Occipital lobe (tissue), 2 donors: ENCODE measurements around the gene ESYT1. TPM values are rescaled to one million over a fixed set of nuclear protein-coding genes. Genes with fewer than 3 reads are reported as not detected.

ENCODE experiments used
- DNase-seq: peaks from one replicate; lab custom pipeline; 2025; lab: John Stamatoyannopoulos, UW
- total RNA-seq: library from RNA; depleted of rRNA; stranded (reverse); fragments of >200 nt; gene quantifications from one replicate; pipeline ENCODE4 v1.2.3, GENCODE V29; 2014

The ESYT1 gene, protein sequence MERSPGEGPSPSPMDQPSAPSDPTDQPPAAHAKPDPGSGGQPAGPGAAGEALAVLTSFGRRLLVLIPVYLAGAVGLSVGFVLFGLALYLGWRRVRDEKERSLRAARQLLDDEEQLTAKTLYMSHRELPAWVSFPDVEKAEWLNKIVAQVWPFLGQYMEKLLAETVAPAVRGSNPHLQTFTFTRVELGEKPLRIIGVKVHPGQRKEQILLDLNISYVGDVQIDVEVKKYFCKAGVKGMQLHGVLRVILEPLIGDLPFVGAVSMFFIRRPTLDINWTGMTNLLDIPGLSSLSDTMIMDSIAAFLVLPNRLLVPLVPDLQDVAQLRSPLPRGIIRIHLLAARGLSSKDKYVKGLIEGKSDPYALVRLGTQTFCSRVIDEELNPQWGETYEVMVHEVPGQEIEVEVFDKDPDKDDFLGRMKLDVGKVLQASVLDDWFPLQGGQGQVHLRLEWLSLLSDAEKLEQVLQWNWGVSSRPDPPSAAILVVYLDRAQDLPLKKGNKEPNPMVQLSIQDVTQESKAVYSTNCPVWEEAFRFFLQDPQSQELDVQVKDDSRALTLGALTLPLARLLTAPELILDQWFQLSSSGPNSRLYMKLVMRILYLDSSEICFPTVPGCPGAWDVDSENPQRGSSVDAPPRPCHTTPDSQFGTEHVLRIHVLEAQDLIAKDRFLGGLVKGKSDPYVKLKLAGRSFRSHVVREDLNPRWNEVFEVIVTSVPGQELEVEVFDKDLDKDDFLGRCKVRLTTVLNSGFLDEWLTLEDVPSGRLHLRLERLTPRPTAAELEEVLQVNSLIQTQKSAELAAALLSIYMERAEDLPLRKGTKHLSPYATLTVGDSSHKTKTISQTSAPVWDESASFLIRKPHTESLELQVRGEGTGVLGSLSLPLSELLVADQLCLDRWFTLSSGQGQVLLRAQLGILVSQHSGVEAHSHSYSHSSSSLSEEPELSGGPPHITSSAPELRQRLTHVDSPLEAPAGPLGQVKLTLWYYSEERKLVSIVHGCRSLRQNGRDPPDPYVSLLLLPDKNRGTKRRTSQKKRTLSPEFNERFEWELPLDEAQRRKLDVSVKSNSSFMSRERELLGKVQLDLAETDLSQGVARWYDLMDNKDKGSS
- 21.8 TPM for total RNA-seq

DNA sequence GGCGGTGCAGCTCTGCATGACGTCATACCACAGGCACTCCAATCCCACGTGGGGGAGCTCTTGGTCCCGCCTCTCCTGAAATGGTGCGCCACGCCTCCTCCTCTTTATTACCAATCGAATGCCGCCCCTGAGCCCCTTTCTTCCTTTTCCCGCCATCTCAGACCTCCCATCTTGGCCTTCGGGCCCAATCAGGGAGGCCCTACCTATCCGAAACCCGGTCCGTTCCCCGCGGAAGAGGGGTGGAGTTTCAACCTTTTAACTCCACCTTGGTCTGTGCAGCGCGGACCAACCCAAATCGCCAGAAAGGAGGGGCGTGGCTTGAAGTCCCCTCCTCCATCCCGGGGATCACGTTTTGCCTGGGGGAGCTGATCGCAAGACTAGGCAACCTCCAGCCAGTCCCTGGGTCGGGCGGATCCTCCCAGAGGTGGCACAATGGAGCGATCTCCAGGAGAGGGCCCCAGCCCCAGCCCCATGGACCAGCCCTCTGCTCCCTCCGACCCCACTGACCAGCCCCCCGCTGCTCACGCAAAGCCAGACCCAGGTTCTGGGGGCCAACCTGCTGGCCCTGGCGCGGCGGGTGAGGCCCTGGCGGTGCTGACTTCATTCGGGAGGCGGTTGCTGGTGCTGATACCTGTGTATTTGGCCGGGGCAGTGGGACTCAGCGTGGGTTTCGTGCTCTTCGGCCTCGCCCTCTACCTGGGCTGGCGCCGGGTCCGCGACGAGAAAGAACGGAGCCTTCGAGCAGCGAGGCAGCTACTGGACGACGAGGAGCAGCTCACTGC, at the start of gene ESYT1:
TSS of gene ESYT1 (plus strand) at position 380 of the 782 bp plus-strand sequence. CDS start at position 433, 53 bp downstream.
- peak; percentile 99 for DNase-seq

DNA sequence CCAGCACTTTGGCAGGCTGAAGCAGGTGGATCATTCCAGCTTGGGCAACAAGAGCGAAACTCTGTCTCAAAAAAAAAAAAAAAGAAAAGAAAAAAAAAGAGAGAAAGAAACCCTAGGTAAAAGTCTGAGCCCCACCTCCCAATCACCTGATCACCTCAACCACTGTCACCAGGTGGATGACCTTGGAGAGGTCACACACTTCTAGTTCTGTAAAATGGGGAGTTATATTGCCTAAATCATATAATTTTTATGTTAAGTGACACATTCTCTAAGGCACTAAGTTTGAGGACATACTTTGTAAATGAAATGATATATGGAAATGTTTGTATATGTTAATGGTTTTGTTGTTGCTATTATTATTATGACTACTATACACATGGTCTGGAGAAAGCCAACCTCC, 49.6 kb upstream of the ESYT1 start:
- no peak for DNase-seq

DNA sequence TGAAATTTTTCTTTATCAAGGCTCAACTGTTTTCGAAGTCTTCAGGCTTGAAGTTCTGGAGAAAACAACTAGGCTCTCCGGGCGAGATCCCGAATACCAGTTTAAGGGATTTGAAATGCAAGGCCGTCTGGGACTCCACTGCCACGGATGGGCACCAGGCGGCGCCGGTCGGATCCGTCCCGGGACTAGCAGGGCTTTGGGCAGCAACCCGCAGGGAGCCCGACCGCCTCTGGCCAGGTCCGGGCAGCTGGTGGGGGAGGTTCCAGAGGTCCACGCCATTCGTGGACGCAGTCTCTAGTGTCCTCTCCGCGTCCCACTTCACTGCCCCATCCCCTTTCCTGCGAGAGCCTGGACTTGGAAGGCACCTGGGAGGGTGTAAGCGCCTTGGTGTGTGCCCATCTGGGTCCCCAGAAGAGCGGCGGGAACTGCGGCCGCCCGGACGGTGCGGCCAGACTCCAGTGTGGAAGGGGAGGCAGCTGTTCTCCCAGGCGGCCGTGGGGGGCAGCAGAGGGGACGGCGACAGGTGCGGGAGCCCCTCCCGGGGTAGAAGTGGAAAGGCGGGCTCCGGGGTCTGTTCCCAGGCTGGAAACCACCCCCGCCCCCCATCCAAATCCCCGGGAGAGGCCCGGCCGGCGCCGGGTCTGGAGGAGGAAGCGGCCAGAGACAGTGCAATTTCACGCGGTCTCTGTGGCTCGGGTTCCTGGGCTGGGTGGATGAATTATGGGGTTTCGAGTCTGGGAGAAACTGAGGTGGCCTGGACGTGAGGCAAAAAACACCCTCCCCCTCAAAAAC, 48.9 kb upstream of the ESYT1 start:
- peak; percentile 74 for DNase-seq

DNA sequence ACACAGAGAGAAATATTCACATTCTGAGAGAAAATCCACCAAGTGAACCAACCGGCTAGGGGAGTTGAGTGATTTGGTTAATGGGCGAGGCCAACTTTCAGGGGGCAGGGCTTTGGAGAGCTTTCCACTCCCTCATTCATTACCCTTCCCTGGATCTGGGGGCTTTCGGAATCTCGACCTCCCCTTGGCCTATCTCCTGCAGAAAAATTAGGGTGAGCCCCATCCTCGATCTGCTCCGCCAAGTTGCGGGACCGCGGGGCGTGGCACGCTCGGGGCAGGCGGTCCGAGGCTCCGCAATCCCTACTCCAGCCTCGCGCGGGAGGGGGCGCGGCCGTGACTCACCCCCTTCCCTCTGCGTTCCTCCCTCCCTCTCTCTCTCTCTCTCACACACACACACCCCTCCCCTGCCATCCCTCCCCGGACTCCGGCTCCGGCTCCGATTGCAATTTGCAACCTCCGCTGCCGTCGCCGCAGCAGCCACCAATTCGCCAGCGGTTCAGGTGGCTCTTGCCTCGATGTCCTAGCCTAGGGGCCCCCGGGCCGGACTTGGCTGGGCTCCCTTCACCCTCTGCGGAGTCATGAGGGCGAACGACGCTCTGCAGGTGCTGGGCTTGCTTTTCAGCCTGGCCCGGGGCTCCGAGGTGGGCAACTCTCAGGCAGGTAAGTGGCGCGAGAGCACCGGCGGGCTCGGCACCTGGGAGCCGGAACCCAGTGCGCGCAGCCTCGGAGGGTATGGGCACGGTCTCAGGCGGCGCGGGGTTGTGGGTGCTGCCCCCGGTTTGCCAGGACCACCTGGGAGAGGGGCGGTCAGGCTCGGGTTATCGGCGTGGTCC, 48.1 kb upstream of the ESYT1 start, which contains the start of gene ERBB3:
TSS of gene ERBB3 (plus strand) at position 443 of the 833 bp plus-strand sequence. CDS start at position 579, 136 bp downstream.
- DNase-seq, result peak; percentile 61

DNA sequence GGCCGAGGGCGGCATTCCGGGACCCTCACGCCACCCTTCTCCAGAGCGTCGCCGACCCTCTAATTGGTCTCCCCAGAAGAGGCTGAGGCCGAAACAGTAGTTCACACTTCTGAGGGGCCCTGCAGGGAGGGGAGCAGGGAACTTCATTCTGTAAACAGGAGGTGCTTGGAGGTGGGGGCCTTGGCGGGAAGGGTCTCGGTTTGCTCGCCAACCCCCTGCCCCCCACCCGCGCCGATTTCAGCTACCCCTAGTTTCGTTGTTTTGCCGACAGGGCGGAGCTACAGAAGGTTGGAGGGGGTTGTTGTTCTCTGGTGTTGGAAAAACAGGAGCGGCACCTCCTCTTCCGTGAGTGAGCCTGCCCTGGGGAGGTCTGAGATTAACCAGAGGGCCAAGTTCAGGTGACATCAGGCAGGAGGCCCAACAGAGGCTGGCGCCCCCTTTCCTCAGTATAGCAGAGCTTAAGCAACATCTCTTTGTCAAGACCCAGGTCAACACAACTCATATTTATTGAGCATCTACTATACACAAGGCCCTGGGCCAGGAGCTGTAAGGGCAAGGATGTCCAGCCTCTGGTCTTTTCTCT, 47.4 kb upstream of the ESYT1 start:
- DNase-seq, result no peak

DNA sequence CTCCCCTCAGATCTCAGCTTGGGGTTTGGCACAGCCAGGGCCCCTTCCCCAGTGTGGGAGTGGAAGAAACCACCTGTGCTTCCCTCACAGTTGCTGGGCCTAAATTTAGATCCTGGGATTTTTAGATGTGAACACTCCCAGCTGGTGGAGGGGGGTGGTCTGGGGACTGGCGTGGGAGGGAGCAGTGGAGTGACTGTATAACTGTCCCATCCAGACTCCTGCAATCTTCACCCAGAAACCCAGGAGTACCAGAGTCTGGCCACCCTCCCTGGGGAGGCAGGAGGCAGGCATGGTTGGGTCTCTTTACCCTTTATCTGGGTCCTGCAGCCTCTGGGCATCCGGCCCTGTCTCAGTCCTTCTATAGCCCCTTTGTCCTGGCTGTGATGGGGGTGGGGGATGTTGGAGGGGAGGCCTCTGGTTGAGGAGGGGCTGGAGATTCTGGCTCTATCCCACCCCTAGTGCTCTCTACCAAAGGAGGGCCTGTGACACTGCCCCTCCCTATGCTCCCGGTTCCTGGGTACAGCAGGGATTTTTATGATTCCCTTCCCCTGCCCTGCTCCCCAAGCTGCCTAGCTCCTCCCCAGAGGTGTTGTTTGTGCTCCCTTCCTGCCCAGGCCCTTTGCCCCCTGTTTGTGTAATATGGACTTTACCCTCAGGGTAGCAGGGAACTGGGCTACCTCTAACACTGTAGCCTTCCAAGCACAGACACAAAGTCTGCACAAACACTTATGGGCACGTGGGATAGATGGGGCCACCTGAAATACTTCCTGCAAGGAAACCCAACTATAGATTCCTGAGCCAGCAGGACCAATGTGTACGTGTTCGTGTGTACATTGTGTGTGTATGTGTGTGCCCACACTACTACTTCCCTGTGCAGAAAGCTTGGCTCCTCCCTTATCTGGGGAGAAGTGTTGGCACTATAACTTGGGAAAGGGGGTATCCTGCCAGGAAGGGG, 46.4 kb upstream of the ESYT1 start:
- peak; percentile 14 for DNase-seq

DNA sequence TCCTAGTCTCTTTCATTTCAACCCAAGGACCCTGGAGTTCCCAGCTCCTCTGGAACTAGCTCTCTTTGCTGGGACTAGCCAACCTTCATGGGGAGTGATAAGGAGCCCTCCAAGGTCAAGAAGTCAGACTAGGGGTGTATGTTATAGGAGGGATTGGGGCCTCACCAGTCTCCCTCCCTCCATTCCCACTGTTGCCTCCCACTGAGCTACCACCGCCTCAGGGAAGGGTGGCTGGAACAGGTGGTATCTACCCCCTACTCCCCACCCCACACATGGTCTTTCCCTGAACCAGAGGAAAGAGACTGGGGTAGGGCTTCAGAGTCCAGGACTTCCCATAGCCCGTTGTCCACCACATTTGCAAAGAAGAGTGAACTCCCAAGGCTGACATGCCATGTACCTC, 45.7 kb upstream of the ESYT1 start:
- DNase-seq, result no peak

DNA sequence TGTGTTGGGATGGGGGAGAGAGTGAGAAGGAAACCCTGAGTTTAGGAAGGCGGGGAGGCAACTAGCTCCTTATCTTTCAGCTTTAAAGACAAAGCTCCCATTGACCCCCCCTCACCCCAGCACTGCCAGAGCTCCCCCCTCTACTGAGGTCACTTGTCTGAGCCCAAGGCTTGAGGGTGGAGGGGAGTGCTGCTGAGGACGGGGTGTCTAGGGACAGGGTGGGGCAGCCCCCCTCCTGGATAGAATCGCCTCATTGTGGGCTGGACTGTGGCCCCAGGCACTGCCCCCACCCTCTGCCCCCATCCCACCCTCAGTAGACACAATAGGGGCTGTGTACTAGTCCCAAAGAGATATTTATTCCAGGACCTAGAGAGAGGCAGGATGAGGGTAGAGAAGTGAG, 45.1 kb upstream of the ESYT1 start:
- peak; percentile 82 for DNase-seq

DNA sequence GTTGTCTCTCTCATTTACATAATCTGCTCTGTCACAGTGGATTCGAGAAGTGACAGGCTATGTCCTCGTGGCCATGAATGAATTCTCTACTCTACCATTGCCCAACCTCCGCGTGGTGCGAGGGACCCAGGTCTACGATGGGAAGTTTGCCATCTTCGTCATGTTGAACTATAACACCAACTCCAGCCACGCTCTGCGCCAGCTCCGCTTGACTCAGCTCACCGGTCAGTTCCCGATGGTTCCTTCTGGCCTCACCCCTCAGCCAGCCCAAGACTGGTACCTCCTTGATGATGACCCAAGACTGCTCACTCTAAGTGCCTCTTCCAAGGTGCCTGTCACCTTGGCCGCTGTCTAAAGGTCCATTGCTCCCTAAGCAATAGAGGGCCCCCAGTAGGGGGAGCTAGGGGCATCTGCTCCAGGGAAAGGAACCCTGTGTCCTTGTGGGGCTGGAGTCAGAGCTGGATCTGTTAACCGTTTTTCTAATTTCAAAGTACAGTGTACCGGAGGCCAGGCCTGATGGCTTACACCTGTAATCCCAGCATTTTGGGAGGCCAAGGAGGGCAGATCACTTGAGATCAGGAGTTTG, 43.0 kb upstream of the ESYT1 start:
- DNase-seq, result no peak

DNA sequence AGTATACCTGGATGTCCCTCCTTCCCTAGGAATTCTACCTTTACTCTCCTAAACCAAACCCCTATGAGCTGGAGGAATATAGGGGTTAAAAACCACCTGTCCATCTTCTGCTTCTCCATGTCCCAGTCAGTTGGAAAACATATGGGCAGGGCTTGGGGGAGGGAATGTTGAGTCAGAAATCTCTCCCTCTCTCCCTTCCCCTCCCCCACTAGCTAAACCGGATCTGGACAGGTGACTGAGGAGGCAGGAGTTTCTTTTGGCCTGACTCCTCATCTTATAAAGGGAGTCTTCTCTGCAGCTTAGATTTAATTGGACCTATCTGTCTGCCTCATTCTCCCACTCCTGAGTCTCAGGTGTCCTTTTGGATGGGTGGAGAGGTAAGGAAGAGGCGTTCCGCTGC, 42.0 kb upstream of the ESYT1 start:
- no peak for DNase-seq

DNA sequence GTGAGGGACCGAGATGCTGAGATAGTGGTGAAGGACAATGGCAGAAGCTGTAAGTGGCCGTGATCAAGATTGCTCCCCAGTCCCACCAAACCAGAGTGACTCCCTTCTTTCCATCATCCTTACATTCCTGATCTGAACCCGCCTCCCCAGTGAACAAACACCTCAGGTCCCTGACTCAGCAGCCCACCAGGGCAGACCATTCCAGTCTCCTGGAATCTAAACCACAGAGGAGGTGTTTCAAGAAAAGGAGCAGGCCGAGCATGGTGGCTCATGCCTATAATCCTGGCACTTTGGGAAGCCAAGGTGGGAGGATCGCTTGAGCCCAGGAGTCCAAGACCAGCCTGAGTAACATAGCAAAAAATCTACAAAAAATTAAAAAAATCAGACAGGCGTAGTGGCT, 41.5 kb upstream of the ESYT1 start:
- no peak for DNase-seq

DNA sequence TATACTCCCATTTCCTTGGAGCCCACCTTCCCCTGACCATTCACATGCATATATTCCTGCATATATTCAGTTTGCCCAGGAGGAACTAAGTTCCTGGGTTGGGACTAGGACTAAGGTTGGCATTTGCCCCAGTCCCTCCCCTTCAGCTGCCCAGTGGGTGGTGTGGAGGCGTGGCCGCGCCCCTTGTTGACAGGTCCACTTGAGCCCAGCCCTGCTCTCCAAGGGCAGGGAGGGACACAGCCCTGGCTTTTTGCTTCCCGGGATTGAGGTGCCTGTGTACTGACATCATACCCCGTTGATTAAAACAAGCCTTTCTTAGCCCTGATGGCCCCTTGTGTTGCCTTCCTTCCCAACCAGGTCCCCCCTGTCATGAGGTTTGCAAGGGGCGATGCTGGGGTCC, 40.8 kb upstream of the ESYT1 start:
- no peak for DNase-seq

DNA sequence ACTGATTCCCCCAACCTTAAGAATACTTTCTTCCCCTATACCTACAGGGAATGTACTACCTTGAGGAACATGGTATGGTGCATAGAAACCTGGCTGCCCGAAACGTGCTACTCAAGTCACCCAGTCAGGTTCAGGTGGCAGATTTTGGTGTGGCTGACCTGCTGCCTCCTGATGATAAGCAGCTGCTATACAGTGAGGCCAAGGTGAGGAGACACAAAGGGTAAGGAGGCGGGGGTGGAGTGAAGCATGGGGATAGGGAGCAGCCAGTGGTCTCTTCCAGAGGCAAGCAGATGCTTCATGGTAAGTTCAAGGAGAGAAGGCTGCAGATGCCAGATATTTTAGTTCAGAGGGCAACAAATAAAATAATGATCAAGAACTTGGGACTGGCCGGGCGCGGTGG, 30.3 kb upstream of the ESYT1 start:
- no peak for DNase-seq

DNA sequence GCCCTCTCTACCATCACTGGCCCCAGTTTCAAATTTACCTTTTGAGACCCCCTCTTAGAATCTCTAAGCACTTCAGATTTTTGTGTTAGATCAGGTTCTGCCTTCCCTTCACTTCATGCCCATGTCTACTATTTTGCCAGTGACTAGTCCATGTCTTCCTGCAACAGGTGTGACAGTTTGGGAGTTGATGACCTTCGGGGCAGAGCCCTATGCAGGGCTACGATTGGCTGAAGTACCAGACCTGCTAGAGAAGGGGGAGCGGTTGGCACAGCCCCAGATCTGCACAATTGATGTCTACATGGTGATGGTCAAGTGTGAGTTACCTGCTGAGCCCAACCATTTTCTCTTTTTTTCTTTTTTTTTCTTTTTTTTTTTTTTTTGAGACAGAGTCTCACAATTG, 29.5 kb upstream of the ESYT1 start:
- DNase-seq, result no peak

DNA sequence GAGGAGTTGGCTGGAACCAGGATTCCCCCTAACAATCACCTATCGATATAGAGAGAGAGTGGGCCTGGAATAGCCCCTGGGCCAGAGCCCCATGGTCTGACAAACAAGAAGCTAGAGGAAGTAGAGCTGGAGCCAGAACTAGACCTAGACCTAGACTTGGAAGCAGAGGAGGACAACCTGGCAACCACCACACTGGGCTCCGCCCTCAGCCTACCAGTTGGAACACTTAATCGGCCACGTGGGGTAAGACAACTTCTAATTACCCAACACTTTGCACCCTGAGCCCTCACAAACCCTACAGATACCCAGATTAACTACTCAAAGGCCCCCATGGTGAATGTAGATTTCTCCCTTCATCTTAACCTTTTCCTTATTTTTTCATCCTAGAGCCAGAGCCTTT, 28.3 kb upstream of the ESYT1 start:
- DNase-seq, result no peak

DNA sequence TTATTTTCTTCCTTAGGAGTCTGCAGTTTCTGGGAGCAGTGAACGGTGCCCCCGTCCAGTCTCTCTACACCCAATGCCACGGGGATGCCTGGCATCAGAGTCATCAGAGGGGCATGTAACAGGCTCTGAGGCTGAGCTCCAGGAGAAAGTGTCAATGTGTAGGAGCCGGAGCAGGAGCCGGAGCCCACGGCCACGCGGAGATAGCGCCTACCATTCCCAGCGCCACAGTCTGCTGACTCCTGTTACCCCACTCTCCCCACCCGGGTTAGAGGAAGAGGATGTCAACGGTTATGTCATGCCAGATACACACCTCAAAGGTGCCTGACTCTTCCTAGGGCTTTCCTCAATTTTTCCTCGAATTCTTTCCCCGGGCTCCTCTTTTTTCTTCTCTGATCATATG, 27.0 kb upstream of the ESYT1 start:
- no peak for DNase-seq

DNA sequence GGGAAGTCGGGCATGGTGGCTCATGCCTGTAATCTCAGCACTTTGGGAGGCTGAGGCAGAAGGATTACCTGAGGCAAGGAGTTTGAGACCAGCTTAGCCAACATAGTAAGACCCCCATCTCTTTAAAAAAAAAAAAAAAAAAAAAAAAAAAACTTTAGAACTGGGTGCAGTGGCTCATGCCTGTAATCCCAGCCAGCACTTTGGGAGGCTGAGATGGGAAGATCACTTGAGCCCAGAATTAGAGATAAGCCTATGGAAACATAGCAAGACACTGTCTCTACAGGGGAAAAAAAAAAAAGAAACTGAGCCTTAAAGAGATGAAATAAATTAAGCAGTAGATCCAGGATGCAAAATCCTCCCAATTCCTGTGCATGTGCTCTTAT, 25.4 kb upstream of the ESYT1 start:
- no peak for DNase-seq
